HG03469 (cell line): ENCODE measurements around the gene RAB5B.
A peak's percentile ranks its signal among the peaks of the same experiment; 100 is the strongest.

ENCODE experiments used
- ATAC-seq: cut with Tn5 transposase; IDR thresholded peaks from one replicate; pipeline ENCODE4 v1.9.1; 2021; ENCODE audit warnings: mild to moderate bottlenecking, moderate library complexity, moderate number of reproducible peaks; ENCODE audit not compliant: unreplicated experiment

The RAB5B gene, protein sequence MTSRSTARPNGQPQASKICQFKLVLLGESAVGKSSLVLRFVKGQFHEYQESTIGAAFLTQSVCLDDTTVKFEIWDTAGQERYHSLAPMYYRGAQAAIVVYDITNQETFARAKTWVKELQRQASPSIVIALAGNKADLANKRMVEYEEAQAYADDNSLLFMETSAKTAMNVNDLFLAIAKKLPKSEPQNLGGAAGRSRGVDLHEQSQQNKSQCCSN

DNA sequence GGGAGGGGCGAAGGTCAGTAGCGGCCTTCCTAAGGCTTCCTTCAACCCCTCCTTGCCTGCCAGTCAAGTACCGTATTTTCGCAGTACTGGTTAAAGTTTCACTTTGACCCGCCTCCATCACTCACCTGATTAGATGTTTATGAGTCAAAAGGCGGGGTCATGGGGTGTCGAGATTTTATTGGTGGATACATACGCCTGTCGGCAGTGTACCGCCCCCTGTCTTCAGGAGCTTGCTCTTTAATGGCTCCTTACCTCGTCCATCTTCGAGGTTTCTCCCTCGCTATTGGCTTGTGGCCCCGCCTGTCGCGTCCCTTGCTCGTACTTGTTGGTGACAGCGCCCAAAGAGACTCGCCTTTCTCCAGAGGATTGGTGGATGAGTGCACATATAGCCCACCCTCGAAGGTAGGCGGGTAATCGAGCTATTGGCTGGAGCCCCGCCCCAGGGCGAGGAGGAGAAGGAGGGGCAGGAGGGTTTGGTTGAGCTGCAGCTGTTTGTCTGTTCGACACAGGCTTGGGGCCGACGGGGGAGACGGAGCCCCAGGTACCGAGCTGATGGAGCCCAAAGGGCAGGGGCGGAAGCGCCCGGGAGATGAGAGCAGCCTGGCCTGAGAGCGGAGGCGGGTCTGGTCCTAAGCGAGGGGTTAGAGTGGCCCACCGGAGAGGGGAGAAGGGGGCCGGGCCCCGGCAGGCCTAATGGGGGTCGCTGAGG, at the start of gene RAB5B:
TSS of gene RAB5B (plus strand) at position 480 of the 709 bp plus-strand sequence. CDS start 12,883 bp downstream, outside the sequence.
- peak; percentile 87 for ATAC-seq

DNA sequence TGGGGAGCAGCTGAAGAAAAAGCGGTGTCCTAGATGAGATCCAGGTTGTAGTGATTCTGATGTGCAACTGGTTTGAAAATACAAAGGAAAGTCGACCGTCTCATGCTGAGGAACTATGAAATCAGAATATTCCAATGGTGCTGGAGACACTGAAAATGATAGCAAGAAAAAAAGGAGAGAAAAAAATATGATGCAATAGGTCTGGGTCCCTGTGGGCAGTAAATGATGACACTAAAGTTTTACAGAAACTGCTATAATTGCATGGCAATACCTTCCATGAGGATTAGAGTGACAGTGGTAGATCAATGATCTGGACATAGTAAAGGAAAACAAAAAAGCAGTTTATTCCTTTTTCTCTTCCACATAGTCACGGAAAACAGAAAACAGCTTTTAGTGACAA, 48.5 kb upstream of the RAB5B start:
- ATAC-seq, result no peak

DNA sequence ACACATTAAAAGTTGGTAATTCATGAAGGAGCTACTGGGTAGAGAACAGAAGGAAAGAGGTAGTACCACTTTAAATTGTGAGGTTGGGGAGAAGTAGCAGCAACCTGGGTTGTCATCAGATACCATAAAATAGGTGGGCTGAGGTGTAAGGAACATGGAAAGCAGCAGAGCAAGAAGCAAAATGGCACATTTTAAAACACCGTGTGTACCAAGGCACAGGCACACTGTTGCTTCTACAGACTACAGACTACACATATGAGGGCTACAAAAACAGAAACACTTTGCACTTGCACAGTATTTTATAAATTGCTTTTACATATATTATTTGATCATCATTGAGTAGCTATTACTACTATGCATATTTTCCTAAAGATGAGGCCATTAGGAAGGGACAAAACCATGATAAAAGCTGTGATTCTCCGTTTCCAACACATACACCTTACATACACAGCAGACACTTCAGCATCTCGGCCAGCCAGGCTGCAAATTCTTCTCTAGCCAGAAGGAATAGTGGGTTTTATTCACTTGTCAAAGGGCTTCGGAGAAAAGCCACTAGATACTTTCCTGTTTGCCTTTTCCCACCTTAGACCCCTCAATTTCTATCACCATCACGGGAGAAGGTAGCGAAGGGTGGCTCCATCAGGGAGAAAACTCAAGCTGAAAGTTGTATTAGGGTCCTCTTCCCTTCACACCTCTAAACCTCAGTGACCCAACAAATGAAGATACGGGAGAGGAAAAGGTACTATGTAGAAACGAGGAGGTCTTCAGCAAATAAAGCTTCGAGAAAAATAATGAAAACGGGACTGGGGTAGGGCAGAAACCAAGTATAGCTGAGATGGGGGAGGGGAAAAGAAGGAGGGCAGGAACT, 47.8 kb upstream of the RAB5B start:
- no peak for ATAC-seq

DNA sequence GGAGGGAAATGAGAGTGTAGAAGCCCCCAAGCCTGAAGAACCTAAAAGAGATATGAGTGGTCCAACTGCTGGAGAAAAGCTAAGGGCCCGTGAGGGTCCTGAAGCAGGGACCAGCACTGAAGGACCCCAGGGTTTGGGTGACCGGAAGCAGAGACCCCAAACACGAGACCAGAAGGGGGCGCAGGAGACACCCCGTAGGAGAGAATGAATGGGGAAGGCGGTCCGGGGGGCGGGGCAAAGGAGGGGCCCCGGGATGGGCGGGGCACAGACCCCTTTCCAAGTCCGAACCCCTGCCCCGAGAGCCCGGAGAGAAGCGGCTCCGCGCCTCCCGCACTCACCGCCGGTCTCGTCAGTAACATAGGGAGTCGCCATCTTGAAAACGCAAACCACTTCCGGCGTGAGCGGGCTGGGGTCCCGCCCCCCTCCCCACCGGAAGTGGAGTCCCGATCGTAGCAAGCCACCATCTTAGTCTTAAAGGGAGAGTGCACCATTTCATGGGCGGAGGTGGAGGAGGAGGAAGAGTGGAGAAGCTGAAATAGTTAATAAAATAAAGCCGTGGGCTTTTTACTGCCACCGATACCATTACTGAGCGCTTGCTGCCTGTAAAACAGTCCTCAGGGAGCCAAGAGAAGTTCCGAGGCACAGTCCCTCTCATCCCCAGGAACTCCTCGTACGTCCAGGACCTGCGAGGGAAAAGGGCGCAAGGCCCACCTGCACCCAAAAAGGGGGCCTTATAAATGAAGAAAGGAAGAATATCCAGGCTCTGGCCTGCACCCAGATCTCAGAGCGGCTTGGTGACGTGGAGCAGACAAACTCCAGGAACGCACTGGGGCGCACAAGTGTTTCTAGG, 46.9 kb upstream of the RAB5B start:
- peak; percentile 28 for ATAC-seq

DNA sequence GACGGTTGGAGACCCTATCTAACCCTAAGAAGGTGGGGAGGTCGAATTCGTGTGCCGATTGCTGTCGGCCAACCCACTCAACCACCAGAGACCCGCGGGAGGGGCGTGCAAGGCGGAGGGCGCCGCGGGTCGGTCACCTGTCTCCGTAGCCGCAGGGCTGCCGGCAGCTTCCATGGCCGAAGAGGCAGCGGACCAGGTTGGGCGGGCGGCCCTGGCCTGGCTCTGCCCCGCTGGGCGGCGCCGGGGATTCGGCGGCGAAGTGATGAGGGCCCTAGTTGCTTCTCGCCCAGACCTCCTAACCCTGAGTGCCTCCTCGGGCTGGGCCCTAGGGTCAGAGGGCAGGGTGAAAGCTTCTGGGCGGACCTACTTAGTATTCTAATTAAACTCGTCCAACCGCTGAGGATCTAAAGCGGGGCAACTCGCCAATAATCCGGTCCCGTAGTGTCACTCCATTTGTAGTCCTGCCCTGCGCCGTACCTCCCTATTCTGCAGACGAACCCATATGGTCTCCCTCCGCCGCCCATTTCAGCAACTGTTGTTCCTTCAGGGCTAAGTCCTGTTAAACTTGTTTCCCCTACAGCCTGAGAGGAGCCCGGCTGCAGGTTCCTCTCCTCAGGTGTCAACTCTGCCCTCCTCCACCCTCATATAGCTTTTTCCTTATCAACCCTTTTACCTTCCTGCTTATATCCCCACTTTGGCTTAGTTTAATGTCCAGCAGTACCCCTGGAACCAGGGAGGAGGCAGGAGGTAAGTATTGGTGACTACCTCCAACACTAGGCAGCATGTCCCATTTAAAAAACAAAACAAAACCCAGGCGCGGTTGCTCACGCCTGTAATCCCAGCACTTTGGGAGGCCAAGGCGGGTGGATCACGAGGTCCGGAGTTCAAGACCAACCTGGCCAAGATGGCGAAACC, 46.0 kb upstream of the RAB5B start, which contains the start of gene PYM1:
TSS of gene PYM1 (minus strand) at position 307 of the 915 bp plus-strand sequence. CDS start at position 174, 133 bp downstream.
- peak; percentile 22 for ATAC-seq

DNA sequence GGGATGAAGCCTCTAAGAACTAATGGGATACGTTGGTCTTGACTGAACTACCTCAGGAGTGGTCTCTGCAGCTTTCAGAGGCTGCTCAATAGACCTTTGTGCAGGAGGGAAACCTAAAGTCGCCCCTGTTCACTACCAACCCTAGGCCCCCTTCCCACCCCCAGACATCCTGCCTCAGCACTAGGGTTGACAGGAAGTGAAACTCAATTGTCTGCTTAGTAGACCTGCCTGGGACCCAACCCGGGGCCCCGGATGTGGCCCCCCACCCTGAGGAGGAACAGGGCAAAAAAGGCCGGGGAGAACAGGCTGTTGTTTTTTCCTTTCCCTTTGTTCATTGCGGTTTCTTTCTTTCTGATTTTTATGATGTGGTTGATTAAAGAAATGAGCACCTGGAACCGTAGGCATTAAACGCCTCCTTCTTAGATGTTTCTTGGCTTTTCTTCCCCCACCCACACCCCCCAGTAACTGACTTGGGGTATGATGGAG, 44.5 kb upstream of the RAB5B start:
- peak; percentile 26 for ATAC-seq

DNA sequence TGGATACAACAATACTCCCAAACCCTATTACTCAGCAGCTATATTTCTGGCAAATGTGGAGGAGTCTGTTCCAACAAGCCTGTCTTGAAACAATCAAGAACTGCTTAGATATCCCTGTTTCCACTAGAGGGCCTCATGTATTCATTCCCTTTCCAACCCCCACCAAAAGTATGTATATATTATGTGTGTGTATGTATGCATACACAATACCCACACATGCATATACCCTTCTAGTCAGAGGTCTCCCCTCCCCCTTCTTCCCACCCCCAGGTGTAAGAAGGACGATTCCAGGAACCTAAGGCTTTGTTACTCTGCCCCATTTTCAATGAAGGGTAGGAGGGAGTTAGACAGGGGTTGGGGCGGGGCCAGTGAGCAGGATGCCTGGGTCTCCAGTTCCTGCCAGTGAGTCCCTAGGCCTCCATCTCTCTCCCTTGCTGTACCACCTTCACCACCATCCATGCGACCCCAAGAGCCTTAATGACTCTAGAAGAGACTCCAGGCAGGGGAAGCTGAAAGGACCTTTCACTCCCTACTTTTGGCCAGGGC, 43.0 kb upstream of the RAB5B start, which contains the start of gene DGKA:
TSS of gene DGKA (plus strand) at position 392 of the 546 bp plus-strand sequence. CDS start 5,342 bp downstream, outside the sequence.
- no peak for ATAC-seq

DNA sequence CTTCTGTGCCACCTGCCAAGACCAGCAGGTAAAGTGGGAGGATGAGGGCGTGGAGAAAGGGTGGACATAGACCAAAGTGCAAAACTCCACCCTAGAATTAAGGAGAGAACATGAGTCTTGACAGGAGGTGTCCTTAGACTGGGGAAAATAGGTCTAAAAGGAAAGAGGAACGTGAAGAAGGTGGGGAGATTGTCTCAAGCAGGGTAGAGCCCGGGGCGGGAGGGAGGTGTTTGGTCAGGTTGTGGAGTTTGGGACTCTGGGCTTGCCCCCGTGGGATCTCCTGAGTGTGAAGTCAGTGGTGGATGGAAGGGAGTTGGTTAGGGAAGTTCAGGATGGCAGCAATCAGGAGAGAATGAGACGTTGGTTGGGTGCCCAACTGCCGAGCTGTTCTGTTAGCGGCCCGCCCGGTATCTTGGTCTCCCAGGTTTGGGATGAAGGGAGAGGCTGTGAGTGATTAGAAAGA, 42.5 kb upstream of the RAB5B start:
- ATAC-seq, result no peak

DNA sequence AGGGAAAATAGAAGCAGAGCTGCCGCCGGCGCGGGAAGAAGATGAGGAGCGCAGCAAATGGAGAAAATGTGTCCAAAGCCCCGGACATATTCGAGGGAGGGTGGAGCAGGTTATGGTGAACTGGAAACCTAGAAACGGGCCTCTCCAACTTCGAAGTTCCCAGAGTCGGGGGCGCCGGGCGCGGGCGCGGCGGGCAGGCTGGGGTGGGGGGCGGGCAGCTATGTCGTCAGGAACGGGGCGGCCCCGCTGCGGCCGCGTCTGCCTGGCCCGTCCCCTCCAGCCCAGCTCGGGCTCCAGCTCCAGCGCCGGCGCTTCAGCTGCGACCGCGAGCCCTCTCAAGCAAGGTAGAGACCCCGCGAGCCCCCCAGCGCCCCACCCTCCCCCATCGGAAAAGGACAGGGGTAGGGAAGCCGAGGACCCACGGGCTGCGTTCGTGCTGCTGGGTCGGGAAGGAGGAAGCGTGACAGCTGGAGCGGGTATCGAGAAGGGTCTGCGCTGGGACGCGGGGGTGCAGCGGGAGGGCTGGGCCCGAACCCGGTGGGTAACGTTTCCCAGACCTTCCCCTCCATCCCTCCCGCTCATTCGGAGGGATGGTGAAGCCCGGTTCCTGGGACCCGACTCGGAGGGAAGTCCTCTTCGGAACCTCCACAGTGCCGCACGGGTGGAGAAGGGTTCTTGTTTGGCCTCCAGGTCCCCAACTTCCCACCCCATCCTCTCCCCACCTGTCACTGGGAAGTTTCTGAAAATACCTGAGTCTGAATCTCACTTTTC, 41.9 kb upstream of the RAB5B start:
- ATAC-seq, result no peak

DNA sequence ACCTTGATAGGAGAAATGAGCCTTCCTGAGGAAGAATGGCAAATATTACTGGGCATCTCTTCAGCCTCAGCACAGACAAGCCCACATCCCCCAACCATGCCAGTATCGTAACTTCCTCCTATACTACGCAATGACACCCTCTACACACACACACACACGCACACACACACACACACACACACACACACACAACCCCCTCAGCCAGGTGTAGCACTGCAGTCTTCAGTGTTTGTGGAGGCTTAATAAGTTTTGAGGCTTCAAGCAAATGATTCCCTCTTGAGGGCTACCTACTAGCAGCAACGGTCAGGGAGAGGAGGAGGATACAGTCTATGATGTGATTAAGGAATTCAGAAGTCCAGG, 41.3 kb upstream of the RAB5B start:
- no peak for ATAC-seq

DNA sequence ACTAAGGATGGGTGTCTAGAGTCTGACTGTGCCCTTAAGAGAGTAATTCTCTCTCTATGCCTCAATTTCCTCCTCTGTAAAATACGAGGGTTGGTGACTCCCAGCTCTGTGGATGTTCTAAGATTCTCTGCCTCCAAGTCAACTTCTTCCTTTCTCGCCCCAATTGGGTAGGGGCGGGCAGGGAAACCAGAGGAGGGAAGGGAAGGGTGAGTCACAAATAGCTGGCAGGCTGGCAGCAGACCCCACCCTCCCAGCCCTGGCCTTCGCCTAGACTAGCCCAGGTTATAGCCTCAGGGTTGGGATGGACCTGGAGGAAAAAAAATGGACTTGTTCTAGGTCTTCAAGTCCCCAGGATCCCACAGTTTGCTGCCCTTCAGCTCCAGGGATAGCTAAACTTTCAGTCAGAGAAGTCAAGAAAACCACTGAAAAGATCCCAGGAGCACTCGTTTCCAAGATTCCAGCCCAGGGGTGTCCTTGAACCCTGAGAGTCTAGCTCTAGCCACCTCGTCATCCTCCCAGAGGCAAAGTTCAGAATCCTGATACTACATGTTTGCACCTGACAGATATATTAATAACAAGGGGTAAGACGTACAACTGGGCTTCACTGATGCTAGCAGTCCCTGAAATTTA, 40.6 kb upstream of the RAB5B start:
- ATAC-seq, result no peak

DNA sequence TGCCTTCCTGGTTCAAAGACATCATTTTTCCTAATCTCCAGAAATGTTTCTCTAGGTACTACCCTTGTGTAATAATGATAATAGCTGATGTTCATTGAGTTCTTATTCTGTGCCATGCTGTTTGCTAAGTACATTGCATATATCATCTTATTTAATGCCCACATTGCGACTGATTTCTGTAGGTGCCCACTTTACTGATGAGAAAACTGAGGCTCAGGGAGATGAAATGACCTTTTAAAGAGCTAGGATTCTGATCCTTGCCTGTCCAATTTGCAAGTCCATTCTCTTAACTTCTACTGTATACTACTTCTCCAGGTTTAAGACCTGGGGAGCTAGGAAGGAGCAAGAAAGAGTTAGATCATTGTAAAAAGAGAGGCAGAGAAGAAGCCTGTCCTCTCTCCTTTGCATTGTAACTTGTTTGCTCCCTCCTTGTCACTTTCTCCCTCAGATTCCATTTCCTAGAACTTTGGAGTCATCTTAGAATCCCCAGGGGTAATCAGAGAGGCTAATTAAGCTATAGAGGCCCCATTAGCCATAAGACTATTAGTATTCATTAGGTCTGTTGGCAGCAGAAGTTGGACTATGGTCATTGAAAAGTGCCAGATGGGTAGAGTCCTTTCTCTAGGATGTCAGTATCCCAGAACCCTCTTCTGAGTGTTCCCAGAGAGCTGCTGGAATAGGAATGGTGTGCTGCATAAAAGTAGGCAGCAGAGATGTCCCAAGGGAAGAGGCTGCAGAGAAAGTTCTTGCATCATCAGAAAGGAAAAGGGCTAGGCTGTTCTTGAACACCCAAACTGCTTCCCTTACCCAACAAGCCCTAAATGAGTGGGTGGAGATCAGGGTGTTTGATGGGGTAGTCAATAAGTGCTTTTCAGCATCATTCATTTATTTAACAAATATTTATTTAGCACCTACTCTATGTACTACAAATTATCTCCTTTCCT, 39.8 kb upstream of the RAB5B start:
- ATAC-seq, result no peak

DNA sequence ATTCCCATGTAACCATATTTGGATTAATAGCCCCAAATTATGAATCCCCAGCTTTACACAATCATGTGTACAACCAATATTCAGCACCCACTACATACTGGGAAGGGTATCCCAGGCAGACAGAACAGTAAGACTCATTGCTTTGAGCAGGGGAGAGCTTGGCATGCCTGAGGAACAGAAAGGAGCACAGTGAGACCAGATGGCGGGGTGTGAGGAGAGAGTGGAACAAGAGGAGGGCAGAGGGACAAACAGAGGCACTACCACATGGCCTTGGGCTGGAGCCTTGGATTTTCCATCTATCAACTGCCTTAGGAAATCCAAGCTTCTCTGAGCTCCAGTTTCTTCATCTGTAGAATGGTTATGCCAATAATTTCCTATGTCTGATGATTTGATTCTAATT, 39.1 kb upstream of the RAB5B start:
- no peak for ATAC-seq

DNA sequence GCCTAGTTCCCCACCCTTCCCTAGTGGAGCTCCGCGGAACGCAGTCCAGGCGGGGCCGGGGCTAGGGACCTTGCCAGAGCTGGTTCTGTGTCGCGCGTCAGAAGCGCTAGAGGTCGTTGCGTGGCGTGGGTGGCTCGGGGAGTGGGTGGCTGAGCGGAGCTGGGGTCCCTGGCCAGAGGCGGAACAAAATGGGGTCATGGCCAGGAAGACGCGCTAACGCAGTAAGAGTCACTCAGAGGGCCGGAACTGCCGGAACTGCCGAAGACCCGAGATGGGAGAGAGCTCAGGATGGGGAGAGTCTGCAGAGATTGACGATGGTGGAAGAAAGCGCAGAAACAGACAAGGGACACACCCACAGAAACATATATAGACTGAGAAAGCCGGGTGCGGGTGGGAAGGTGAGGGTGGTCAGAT, 38.1 kb upstream of the RAB5B start:
- ATAC-seq, result no peak

DNA sequence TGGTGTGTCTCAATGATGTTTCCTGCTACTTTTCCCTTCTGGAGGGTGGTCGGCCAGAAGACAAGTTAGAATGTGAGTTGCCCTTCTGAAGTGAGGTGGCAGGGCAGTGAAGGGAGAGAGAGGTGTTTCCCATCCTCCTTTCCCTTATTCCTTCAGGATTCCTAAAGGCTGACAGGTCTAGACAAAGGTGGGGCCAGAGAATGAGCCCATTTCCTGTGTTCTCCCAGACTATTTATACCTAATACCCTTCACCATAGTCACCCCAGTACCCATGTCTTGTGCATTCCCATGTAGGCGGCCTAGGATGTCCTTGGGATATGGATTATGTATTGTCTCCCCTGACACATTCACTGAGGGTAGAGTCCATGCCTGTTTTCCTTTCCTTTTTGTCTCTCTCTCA, 35.9 kb upstream of the RAB5B start:
- ATAC-seq, result no peak

DNA sequence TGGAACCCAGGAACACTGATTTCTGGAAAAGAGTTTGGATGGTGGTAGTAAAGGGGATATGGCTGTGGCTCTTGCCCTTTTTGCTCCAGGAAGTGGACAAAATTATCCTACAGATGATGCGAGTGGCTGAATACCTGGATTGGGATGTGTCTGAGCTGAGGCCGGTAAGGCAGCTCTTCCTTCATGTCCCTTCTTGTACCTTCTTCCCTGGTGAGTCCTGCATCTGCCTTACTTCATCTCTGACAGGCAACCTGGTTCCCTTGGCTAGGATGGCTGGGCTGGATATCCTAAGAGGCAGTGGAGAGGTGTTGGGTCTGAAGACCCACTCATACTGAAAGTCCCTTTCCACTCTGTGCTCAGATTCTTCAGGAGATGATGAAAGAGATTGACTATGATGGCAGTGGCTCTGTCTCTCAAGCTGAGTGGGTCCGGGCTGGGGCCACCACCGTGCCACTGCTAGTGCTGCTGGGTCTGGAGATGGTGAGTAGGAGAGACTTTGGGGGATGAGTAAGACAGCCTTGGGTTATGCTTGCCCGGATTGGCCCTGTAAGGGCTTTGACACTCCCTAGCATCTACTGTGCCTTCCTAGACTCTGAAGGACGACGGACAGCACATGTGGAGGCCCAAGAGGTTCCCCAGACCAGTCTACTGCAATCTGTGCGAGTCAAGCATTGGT, 34.9 kb upstream of the RAB5B start:
- ATAC-seq, result no peak
